ENCODE results near the gene OR4A16.

OR4A16 gene

GRCh38 chr11:55342901-55343300, at the start of gene OR4A16:
OR4A16 (plus strand) TSS chr11:55343201; CDS start chr11:55343201, 0 bp downstream.
- DNase-seq, result no peak

- DNase-seq, result no peak
Observed at GRCh38 chr11:55324500-55324899, 18.5 kb upstream of the OR4A16 start.

DNA sequence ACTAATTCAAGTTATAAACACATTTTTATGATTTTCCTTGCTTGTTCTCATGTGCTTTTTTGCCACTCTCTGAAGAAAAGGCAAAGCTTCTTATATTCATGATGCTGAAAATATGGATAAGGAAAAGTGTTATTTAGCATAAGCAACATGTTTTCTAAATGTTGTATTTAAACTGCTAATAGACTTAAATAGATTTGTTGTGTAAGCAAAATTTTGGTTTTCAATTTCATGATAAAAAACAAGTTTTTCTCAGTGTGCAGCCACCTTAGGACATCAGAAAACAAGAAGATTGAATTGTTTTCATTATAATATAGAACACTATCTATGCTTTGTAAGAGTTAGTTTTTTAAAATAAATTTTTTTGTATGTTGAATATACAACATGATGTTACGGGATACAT, 2.3 kb downstream of the OR4A16 start:
- DNase-seq, result no peak

DNA sequence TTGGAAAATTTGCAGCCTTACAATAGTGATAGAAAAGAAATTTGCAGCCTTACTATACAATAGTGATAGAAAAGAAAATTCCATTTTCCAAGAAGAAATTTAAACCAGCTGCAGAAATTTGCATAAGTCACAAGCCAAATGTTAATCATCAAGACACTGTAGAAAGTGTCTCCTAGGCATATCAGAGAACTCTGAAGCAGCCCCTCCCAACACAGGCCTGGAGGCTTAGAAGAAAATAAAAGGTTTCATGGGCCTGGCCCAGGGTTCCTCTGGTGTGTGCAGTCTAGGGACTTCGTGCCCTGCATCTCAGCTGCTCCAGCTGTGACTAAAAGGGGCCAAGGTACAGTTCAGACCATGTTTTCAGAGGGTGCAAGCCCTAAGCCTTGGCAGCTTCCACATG, 6.0 kb downstream of the OR4A16 start:
- no peak for DNase-seq

GRCh38 chr11:55357560-55358184, 14.7 kb downstream of the OR4A16 start:
- DNase-seq, result no peak

GRCh38 chr11:55367674-55368073, 24.7 kb downstream of the OR4A16 start, which contains the start of gene OR4A15:
OR4A15 (plus strand) TSS chr11:55367974; CDS start chr11:55367974, 0 bp downstream.
- no peak for DNase-seq

All from stimulated activated CD4-positive, alpha-beta T cell treated with anti-CD3 and anti-CD28 coated beads, Interleukin-4, amount 100 ng/mL, for 24 hours (primary cell).